K562 (cell line): ENCODE measurements around the gene MYO3A. TPM values are rescaled to one million over a fixed set of nuclear protein-coding genes. Genes with fewer than 3 reads are reported as not detected.

ENCODE experiments used
- ATAC-seq: fragments of 200-7000 bp; cut with Tn5 transposase; 3 replicates; pipeline ENCODE4 v1.9.1; 2020; ENCODE audit warnings: moderate library complexity
- BruUV-seq: library from RNA; stranded (reverse); fragments of 400-500 nt; replicated peaks from 2 replicates; lab custom pipeline; 2021; lab: Mats Ljungman, UMichigan
- CTCF ChIA-PET: fragments of 300-600 bp; formaldehyde crosslinking; extraction: SDS; loops from one replicate; lab custom pipeline; 2021; ENCODE audit warnings: low intra/inter-chr PET ratio; lab: Yijun Ruan, JAX
- POLR2A ChIA-PET: fragments of 300-600, 350-650 bp; sonication (Branson Sonifier 250); formaldehyde crosslinking; extraction: SDS; loops from one replicate; lab custom pipeline; 2021; ENCODE audit warnings: antibody characterized with exemption, inconsistent platforms; lab: Yijun Ruan, JAX
- DNase-seq, 4 experiments: peaks; one replicate each; pipeline versions ENCODE4 v3.0.0 to v3.0.0-alpha.2; 2011 to 2018; ENCODE audit warnings: low spot score in 3 of 4, mixed read lengths in 3 of 4; ENCODE audit errors: extremely low read depth in 1 of 4
- FAIRE-seq: peaks from 2 replicates; lab custom pipeline; 2011; peaks lifted over from hg19 to GRCh38; lab: Jason Lieb, UNC
- H2AFZ ChIP-seq: 2 replicates; pipeline ENCODE4 v1.6.0; 2011; ENCODE audit warnings: low read depth, low read length, control low read depth, inconsistent platforms
- H3K27ac ChIP-seq: fragments of 200-600 bp; 3 replicates; pipeline ENCODE4 v1.8.0; 2011; ENCODE audit warnings: low read depth, mild to moderate bottlenecking, control low read depth, inconsistent platforms, low read length, moderate library complexity, mixed read lengths; ENCODE audit errors: extremely low read depth
- H3K27me3 ChIP-seq, 2 experiments: fragments of 300-600 bp in 1 of 2; 2 replicates in 1 of 2; 3 replicates in 1 of 2; pipeline versions ENCODE4 v1.6.0 to v1.8.0; 2011; ENCODE audit warnings: inconsistent platforms in 2 of 2, low read length in 2 of 2, mild to moderate bottlenecking in 1 of 2, mixed read lengths in 1 of 2, moderate library complexity in 1 of 2; ENCODE audit not compliant: control insufficient read depth in 2 of 2, insufficient read depth in 2 of 2
- H3K36me3 ChIP-seq: fragments of 300-600 bp; 3 replicates; pipeline ENCODE4 v1.8.0; 2011; ENCODE audit warnings: mild to moderate bottlenecking, low read length, inconsistent platforms; ENCODE audit not compliant: control insufficient read depth, insufficient read depth
- H3K4me1 ChIP-seq, 2 experiments: fragments of 200-600 bp in 1 of 2; replicated peaks in 1 of 2; 2 replicates in 1 of 2; 3 replicates in 1 of 2; pipeline versions ENCODE4 v1.5.1 to v1.8.0; 2011; ENCODE audit warnings: inconsistent platforms in 2 of 2, low read length in 2 of 2, mild to moderate bottlenecking in 1 of 2, mixed read lengths in 1 of 2, moderate library complexity in 1 of 2; ENCODE audit not compliant: control insufficient read depth in 2 of 2, insufficient read depth in 2 of 2
- H3K4me2 ChIP-seq: 2 replicates; pipeline ENCODE4 v1.6.1; 2011; ENCODE audit warnings: low read length, control low read depth, inconsistent platforms, mixed read lengths; ENCODE audit not compliant: insufficient read depth
- H3K4me3 ChIP-seq: fragments of 200-600 bp; sonication (generic), shearing (Covaris generic); 2 replicates; pipeline ENCODE4 v1.5.1; 2016; ENCODE audit warnings: control low read depth, inconsistent platforms
- H3K79me2 ChIP-seq: fragments of 200-600 bp; 3 replicates; pipeline ENCODE4 v1.8.0; 2011; ENCODE audit warnings: low read length, inconsistent platforms; ENCODE audit not compliant: control insufficient read depth, insufficient read depth
- H3K9ac ChIP-seq, 2 experiments: 2 replicates each; pipeline versions ENCODE4 v1.6.0 to v1.6.1; 2011; ENCODE audit warnings: low read depth in 2 of 2, low read length in 2 of 2, control low read depth in 1 of 2, inconsistent platforms in 1 of 2, mild to moderate bottlenecking in 1 of 2, mixed read lengths in 1 of 2; ENCODE audit not compliant: insufficient read depth in 1 of 2
- H3K9me1 ChIP-seq: one replicate; pipeline ENCODE4 v1.6.0; 2011; ENCODE audit warnings: inconsistent platforms, mild to moderate bottlenecking, low read length, moderate library complexity; ENCODE audit not compliant: control insufficient read depth, insufficient read depth
- H3K9me3 ChIP-seq: replicated peaks from 2 replicates; pipeline ENCODE4 v1.5.1; 2011; ENCODE audit warnings: low read depth, low read length, inconsistent platforms; ENCODE audit not compliant: control insufficient read depth, insufficient read depth
- H4K20me1 ChIP-seq: replicated peaks from 2 replicates; pipeline ENCODE4 v1.6.1; 2011; ENCODE audit warnings: low read length, inconsistent platforms, mixed read lengths; ENCODE audit not compliant: control insufficient read depth, insufficient read depth
- E2F1 ChIP-seq: sonication (generic); formaldehyde crosslinking; IDR thresholded peaks from 2 replicates; pipeline ENCODE4 v1.8.1; 2023; ENCODE audit warnings: mild to moderate bottlenecking, missing genetic modification reagents, moderate library complexity
- HES1 ChIP-seq: fragments of 450-650 bp; IDR thresholded peaks from 2 replicates; pipeline ENCODE4 v1.6.1; 2016; ENCODE audit warnings: low read depth, mild to moderate bottlenecking, moderate library complexity
- RFX1 ChIP-seq: fragments of 450-650 bp; IDR thresholded peaks from 2 replicates; pipeline ENCODE4 v1.6.1; 2016; ENCODE audit warnings: mild to moderate bottlenecking, moderate library complexity
- SRSF1 ChIP-seq: fragments of 200-400 bp; formaldehyde crosslinking; IDR thresholded peaks from 2 replicates; pipeline ENCODE4 v1.6.1; 2017; ENCODE audit warnings: mild to moderate bottlenecking, low read depth, low read length, moderate library complexity
- ZNF431 ChIP-seq: sonication (generic); formaldehyde crosslinking; IDR thresholded peaks from 2 replicates; pipeline ENCODE4 v1.8.0; 2022; ENCODE audit warnings: mild to moderate bottlenecking, missing genetic modification reagents
- WGBS: fragments of 100-300 bp; shearing (Covaris generic); methylation state at CpG from one replicate; pipeline ENCODE4 v1.1.6; 2016; ENCODE audit warnings: low coverage, mixed read lengths; ENCODE audit not compliant: insufficient coverage; ENCODE audit errors: missing lambda C conversion rate; 5-methylcytosine and 5-hydroxymethylcytosine counted together
- in situ Hi-C: fragments of 300-500 bp; cut with MboI; formaldehyde crosslinking; loops from 4 replicates; pipeline ENCODE4 v1.15.0; 2018; ENCODE audit warnings: inconsistent platforms, mixed read lengths
- intact Hi-C: fragments of 100-400 bp; cut with micrococcal nuclease; formaldehyde crosslinking; loops from 2 replicates; pipeline ENCODE4 v1.14.2; 2022
- polyA plus RNA-seq, 8 experiments: library from polyadenylated mRNA; depleted of rRNA in 4 of 8; stranded (reverse) in 5 of 8; unstranded in 3 of 8; fragments of >200 nt; fragmentation: Nextera tagmentation in 2 of 8; fragmentation: Illumina TruSeq in 1 of 8; extraction: Ambion mirVana in 2 of 8; extraction: Trizol in 1 of 8; gene quantifications; 2 replicates each; pipeline versions ENCODE4 v1.2.1 to v1.2.3, GENCODE V29; 2011 to 2014; ENCODE audit warnings: inconsistent platforms in 1 of 8, missing spikeins in 1 of 8
- total RNA-seq, 7 experiments: library from RNA; depleted of rRNA in 6 of 7; stranded (reverse); fragments of >200 nt in 6 of 7; fragmentation: Illumina TruSeq in 2 of 7; extraction: Trizol in 2 of 7; gene quantifications; 2 replicates each; pipeline versions ENCODE4 v1.2.1 to v1.2.3, GENCODE V29; 2011 to 2021; ENCODE audit warnings: low replicate concordance in 1 of 7

The MYO3A gene
- total and polyA plus RNA-seq, 9 of the 15 experiments (the other 6 are each of a cell fraction or from before 2014, with no cell fraction given) = not detected

- Histone ChIP-seq H3K36me3 (no peaks in the 10 kb centered on the region), H4K20me1 (no peaks in the 10 kb centered on the region), H3K9me1 (no peaks in the 10 kb centered on the region), H3K4me3 (no peak overlapping the region), H3K27me3 (no peaks in the 10 kb centered on the region), H3K79me2 (no peaks in the 10 kb centered on the region)
- in situ Hi-C loops (no loop called here), intact Hi-C loops (no loop called here)
- FAIRE-seq (no peak), DNase-seq (peak in 3 of 4 experiments; percentile 1 to 35 (median 23))
- ChIA-PET POLR2A (interaction anchor here (0.6 kb wide), 1 partner anchor 451 kb away, joined by 4 read pairs; no protein-coding TSS in a partner anchor), CTCF (no interaction called here)
- WGBS = 1% methylated on average over 5 of the region's 5 CpGs
- no TSS peak for BruUV-seq
- TF ChIP-seq E2F1 (CRISPR knock-in tag) (no peak), HES1 (no peak), ZNF431 (CRISPR knock-in tag) (no peak), SRSF1 (no peak), RFX1 (peak; percentile 70)
- TF ChIP-seq, all 486 proteins: peak for 1
- H3K9me3 ChIP-seq = no peaks in the 10 kb centered on the region
- H3K4me1 ChIP-seq = no peaks in the 10 kb centered on the region
- no peak overlapping the region for H3K4me2 ChIP-seq
- H3K27ac ChIP-seq = no peak overlapping the region
- no peak overlapping the region for H2AFZ ChIP-seq
- H3K9ac ChIP-seq = no peak overlapping the region
- ATAC-seq = no peak
Observed at GRCh38 chr10:25888627-25889026, 45.4 kb upstream of the MYO3A start.
